T47D (cell line): Measurements from ENCODE around the gene CFAP299.

Experiments
- DNase-seq, 2 experiments: peaks; one replicate each; pipeline versions ENCODE4 v3.0.0 to v3.0.0-alpha.2; 2011 to 2012; ENCODE audit warnings: low read depth in 1 of 2, low spot score in 1 of 2
- JUND ChIP-seq: IDR thresholded peaks from 2 replicates; pipeline ENCODE4 v1.6.1; 2012; ENCODE audit warnings: low read depth
- in situ Hi-C: cut with HindIII; loops from 2 replicates; pipeline ENCODE4 v1.10.0; 2016; ENCODE audit warnings: low sequenced_read_pairs, low pct_unique_long_range_greater_than_20kb

The CFAP299 gene

GRCh38 chr4:80873571-80873970 lies 538.0 kb downstream of the CFAP299 start:
- no peak for TF ChIP-seq JUND
- in situ Hi-C loops: no loop called here
- DNase-seq: no peak

GRCh38 chr4:80874979-80875378 lies 539.4 kb downstream of the CFAP299 start:
- in situ Hi-C loops: no loop called here
- DNase-seq: no peak
- TF ChIP-seq JUND: no peak

GRCh38 chr4:80875642-80876041 lies 540.1 kb downstream of the CFAP299 start:
- no peak for TF ChIP-seq JUND
- in situ Hi-C loops: no loop called here
- DNase-seq: no peak

GRCh38 chr4:80876810-80877209 lies 541.3 kb downstream of the CFAP299 start:
- in situ Hi-C loops: no loop called here
- no peak for DNase-seq
- TF ChIP-seq JUND: no peak

GRCh38 chr4:80878218-80878617 lies 542.7 kb downstream of the CFAP299 start:
- no peak for TF ChIP-seq JUND
- in situ Hi-C loops: no loop called here
- DNase-seq: no peak

GRCh38 chr4:80897537-80898303 lies 562.2 kb downstream of the CFAP299 start:
- no peak for DNase-seq
- TF ChIP-seq JUND: no peak
- in situ Hi-C loops: no loop called here

GRCh38 chr4:80900908-80901307 lies 565.4 kb downstream of the CFAP299 start:
- in situ Hi-C loops: no loop called here
- no peak for DNase-seq
- TF ChIP-seq JUND: no peak

- in situ Hi-C loops: no loop called here
- DNase-seq: no peak
- TF ChIP-seq JUND: no peak
Observed at GRCh38 chr4:80903020-80903419, 567.5 kb downstream of the CFAP299 start.

- in situ Hi-C loops: no loop called here
Observed at GRCh38 chr4:80909938-80910337, 574.4 kb downstream of the CFAP299 start.

GRCh38 chr4:80911458-80911857 lies 575.9 kb downstream of the CFAP299 start:
- TF ChIP-seq JUND: no peak
- DNase-seq: no peak
- in situ Hi-C loops: no loop called here

More at GRCh38 chr4:80909938-80910337, 574.4 kb downstream of the CFAP299 start:
- no peak for DNase-seq
- no peak for TF ChIP-seq JUND

- TF ChIP-seq JUND: no peak
- in situ Hi-C loops: no loop called here
- no peak for DNase-seq
Observed at GRCh38 chr4:80912350-80912749, 576.8 kb downstream of the CFAP299 start.

- no peak for TF ChIP-seq JUND
- no peak for DNase-seq
- in situ Hi-C loops: no loop called here
Observed at GRCh38 chr4:80913381-80913780, 577.9 kb downstream of the CFAP299 start.

GRCh38 chr4:80916770-80917169 lies 581.2 kb downstream of the CFAP299 start:
- no peak for DNase-seq
- no peak for TF ChIP-seq JUND
- in situ Hi-C loops: no loop called here

- in situ Hi-C loops: no loop called here
- TF ChIP-seq JUND: no peak
- no peak for DNase-seq
Observed at GRCh38 chr4:80918004-80918403, 582.5 kb downstream of the CFAP299 start.

- in situ Hi-C loops: no loop called here
- TF ChIP-seq JUND: no peak
Observed at GRCh38 chr4:80921441-80921840, 585.9 kb downstream of the CFAP299 start.

More at GRCh38 chr4:80921441-80921840, 585.9 kb downstream of the CFAP299 start:
- DNase-seq: no peak
